ENCODE results near the gene GJA9.
"Not testable (repeated sequence)": the region's sequence is repeated elsewhere in the genome, so short reads cannot be mapped to it uniquely, and the experiment has no call there.

GRCh38 chr1:38845088-38845487 lies 36.3 kb downstream of the GJA9 start:
- TF ChIP-seq SUZ12 (IDR thresholded peaks at IDR 0.05; ENCODE audit: extremely low read depth, insufficient read depth, insufficient read length); YY1 (IDR thresholded peaks at IDR 0.05; ENCODE audit: insufficient read depth, insufficient read length); ZNF274 (IDR thresholded peaks at IDR 0.05; ENCODE audit: low read depth, low read length): not testable (repeated sequence)

Measured in NT2/D1 (cell line).